Mucosa of gallbladder (tissue), 1 donor: Measurements from ENCODE around the gene HBB. TPM values are rescaled to one million over a fixed set of nuclear protein-coding genes. Genes with fewer than 3 reads are reported as not detected.

ENCODE experiments used
- DNase-seq: peaks from one replicate; pipeline ENCODE4 v3.0.0-alpha.2; 2020; ENCODE audit warnings: low spot score
- total RNA-seq: library from RNA; stranded (reverse); gene quantifications from one replicate; pipeline ENCODE4 v1.2.1, GENCODE V29; 2021
- donor health status: DM: no; HTN: no; CAD: no.

The HBB gene
- total RNA-seq, 1 donor from 2014 or later, result 65.9 TPM

DNA sequence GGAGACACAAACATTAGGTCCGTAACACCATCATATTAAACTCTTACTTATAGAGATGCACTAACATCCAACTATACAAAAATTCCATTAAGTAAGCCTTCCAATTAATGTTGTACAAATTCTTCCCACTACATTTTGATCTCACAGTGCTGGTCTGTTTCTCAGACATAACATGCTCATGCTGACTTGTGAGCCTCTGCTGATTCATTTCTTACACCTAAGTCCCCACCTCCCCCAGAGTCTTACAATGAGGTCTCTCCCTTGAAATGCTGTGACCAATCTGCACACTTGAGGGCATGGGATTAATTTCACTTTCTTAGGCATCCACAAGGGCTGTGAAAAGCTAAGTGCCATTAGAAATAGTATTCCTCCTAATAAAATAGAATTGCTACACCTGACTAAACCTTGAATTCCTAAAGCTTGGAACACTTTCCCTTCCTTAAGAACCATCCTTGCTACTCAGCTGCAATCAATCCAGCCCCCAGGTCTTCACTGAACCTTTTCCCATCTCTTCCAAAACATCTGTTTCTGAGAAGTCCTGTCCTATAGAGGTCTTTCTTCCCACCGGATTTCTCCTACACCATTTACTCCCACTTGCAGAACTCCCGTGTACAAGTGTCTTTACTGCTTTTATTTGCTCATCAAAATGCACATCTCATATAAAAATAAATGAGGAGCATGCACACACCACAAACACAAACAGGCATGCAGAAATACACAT, 20.8 kb upstream of the HBB start:
- DNase-seq, result no peak

- DNase-seq, result no peak
Observed at GRCh38 chr11:5246772-5247471, 20.1 kb upstream of the HBB start.

DNA sequence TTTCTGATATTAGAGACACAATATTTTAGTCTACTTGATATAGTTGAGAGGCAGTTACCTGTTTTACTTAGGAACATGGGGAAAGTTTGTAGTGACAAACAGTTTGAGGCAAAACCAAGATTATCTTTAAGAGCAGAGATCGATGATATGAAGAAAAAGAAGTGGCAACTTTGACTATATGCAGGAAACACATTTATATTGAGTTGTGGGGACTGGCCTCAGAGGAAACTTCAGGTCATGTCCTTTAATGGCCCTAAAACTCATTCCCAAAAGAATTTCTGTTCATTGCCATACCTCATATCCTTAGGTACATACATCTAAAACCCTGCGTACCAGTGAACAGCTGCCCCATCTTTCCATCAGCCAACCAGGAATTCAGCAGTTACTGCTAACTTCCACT, 18.3 kb upstream of the HBB start:
- no peak for DNase-seq

- DNase-seq, result no peak
Observed at GRCh38 chr11:5243816-5244180, 16.9 kb upstream of the HBB start.

GRCh38 chr11:5242933-5243815, 16.3 kb upstream of the HBB start:
- no peak for DNase-seq

DNA sequence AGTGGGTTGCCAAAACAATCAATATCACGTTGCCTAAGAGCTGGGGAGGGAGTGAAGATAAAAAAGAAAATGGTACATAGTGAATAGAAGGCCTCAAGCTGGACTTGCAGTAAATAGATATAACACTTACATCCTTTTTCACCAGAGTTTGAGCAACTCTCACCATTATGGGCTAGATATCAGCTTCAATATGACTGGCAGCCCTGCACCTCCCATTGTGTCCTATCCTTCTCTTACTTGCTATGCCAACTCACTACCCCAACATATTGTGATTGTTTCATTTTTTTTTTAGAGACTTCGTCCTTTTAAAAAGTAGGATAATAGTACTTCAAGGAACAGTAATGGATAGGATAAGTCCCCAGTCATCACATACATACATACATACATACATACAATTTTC, 15.3 kb upstream of the HBB start:
- no peak for DNase-seq

DNA sequence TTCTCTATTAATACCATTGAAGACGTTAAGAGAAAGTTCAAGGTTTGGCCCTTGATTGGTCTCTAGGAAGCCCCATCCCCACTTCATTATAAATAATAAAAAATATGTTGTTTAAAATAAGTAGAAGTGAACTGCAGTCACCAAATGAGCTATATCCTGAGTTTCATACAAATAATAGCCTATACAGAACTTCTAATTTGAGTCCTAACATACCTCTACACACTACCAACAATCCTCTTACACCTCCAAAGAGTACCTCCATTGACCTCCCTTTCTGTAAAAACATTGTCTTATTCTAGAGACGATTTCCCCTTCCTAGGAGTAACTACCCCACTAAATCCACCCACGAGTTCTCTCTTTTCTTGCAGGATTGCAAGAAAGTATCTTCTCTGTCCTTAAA, 14.6 kb upstream of the HBB start:
- DNase-seq, result no peak

- no peak for DNase-seq
Observed at GRCh38 chr11:5240458-5240857, 13.6 kb upstream of the HBB start.

GRCh38 chr11:5240056-5240455, 13.2 kb upstream of the HBB start:
- DNase-seq, result no peak

- DNase-seq, result no peak
Observed at GRCh38 chr11:5239046-5239445, 12.2 kb upstream of the HBB start.

DNA sequence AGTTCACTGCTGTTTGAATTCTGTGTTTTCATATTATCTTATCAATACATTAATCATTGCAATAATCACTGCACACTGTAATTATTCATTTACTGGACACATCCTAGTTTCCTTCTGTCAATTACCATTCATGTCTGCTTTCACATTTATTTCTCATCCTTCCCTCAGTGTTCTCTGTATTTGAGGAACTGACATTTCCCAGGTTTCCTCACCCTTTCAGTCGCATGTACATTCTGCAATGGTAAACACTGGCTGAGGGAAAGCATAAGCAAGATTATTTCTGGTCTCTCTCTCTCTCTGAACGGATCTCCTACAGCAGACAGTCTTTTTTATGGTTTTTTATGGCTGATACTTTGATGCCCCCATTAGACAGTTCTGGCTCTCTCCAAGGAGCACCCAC, 11.6 kb upstream of the HBB start:
- DNase-seq, result no peak

GRCh38 chr11:5237420-5237819, 10.5 kb upstream of the HBB start:
- DNase-seq, result no peak

- DNase-seq, result no peak
Observed at GRCh38 chr11:5235364-5236095, 8.7 kb upstream of the HBB start.

DNA sequence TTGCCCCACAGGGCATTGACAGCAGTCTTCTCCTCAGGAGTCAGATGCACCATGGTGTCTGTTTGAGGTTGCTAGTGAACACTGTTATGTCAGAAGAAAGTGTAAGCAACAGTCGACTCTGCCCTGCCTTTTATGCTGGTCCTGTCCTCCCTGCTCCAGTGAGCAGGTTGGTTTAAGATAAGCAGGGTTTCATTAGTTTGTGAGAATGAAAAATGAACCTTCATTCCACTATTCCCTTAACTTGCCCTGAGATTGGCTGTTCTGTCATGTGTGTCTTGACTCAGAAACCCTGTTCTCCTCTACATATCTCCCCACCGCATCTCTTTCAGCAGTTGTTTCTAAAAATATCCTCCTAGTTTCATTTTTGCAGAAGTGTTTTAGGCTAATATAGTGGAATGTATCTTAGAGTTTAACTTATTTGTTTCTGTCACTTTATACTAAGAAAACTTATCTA, 7.5 kb upstream of the HBB start, which contains the start of gene HBD:
Gene HBD (minus strand): TSS at position 103 of the 454 bp plus-strand sequence. CDS start 50 bp downstream, at position 53.
- no peak for DNase-seq

DNA sequence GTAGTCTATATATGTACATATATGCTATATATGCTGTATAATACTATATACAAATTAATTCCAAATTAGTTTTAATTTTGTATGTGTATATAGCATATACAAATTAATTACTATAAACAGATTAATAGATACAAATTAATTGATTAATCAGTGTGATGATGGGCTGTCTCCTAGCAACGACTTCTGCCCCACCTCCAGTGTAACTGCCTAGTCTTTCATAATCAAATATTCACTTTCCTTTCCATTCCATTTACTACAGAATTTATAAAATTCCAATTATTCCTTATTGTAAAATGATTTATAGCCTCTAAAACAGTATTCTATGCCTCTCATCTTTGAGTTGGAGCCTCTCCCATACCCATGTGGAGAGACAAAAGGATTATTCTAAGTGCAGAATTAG, 6.4 kb upstream of the HBB start:
- no peak for DNase-seq

- DNase-seq, result no peak
Observed at GRCh38 chr11:5232821-5233220, 6.0 kb upstream of the HBB start.

DNA sequence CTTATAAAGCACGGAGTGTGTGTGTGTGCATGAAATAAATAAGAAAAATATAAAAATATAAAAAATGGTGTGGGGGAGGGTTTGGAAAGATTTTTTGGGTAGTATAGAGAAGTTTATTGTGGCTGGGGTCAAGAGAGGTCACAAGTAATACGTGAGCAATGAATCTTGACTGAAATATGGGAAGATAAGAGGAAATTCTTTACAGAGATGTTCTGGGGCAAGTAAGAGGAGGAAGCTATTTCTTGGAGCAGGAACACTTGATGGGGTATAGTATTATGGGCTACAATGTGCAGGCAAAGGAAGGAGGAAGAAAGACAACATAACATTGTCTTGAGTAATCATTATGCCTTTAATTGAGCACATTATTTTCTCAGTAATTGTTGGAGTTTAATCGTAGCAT, 5.3 kb upstream of the HBB start:
- DNase-seq, result no peak

- no peak for DNase-seq
Observed at GRCh38 chr11:5231111-5231510, 4.2 kb upstream of the HBB start.

GRCh38 chr11:5230266-5230665, 3.4 kb upstream of the HBB start:
- no peak for DNase-seq

- no peak for DNase-seq
Observed at GRCh38 chr11:5229796-5230195, 2.9 kb upstream of the HBB start.

GRCh38 chr11:5229356-5229755, 2.5 kb upstream of the HBB start:
- no peak for DNase-seq

DNA sequence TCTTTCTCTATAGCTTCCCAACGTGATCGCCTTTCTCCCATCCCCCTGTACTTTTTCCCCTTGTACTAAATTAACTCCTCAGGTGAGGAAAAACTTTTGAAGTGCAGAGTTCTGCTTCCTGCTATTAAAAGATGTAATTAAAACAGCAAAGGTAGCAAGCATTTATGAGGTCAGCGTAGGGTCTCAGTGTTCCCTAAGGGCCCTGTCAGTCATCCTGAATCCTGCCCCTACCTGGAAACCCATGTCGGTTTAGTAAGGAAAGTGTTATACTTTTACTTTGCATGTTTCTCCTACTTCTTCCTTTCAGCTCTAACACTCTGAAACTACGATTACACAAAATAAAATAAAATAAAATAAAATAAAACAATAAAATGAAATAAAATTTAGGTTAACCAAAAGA, 1.3 kb upstream of the HBB start:
- DNase-seq, result no peak
